ENCODE measurements around the gene GALNT15. TPM values are rescaled to one million over a fixed set of nuclear protein-coding genes. Genes with fewer than 3 reads are reported as not detected.

GALNT15 gene
- total RNA-seq, 4 donors from 2014 or later = 728 to 954 (median 831) TPM

GRCh38 chr3:16239086-16239770 is 64.7 kb downstream of the GALNT15 start:
- TF ChIP-seq CTCF (IDR thresholded peaks at IDR 0.05; ENCODE audit: low read depth) = no peak

DNA sequence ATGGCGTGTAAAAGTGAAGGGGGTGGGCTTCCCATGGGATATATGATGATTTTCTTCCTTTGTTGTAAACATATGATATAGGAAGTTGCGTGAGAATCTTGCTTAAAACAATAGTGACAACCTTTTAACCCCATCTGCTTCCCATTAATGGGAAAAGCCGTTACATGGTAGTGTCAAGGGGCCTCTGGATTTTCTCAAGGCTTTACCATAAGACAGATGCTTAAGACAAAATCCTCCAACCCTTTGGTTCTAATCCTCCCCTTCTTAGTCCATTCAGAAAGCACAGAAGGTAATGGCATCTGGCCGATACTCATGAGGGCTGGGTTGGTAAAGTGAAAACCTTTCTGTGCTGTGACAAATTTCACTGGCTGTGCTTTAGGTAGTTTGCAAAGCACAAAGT is 65.3 kb downstream of the GALNT15 start:
- no peak for TF ChIP-seq CTCF (IDR thresholded peaks at IDR 0.05; ENCODE audit: low read depth)

GRCh38 chr3:16240229-16241023 is 65.9 kb downstream of the GALNT15 start:
- TF ChIP-seq CTCF (IDR thresholded peaks at IDR 0.05; ENCODE audit: low read depth) = no peak

DNA sequence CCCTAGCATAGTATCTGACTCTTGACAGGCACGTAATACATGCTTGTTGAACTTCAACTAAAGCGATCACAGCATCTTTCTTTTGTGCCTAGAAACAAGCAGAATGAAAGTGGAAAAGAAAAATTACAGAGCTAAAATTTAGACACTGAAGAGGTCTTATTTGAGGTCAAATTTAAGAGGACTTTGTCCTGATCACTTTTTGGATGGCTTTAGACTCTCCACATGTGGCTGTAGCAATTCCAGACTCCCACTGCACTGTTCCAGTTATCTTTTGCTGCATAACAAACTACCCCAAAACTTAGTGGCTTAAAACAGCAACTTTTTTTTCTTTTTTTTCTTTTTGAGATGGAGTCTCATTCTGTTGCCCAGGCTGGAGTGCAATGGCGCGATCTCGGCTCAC is 66.7 kb downstream of the GALNT15 start:
- TF ChIP-seq CTCF (IDR thresholded peaks at IDR 0.05; ENCODE audit: low read depth) = no peak

GRCh38 chr3:16242177-16242576 is 67.7 kb downstream of the GALNT15 start:
- no peak for TF ChIP-seq CTCF (IDR thresholded peaks at IDR 0.05; ENCODE audit: low read depth)

DNA sequence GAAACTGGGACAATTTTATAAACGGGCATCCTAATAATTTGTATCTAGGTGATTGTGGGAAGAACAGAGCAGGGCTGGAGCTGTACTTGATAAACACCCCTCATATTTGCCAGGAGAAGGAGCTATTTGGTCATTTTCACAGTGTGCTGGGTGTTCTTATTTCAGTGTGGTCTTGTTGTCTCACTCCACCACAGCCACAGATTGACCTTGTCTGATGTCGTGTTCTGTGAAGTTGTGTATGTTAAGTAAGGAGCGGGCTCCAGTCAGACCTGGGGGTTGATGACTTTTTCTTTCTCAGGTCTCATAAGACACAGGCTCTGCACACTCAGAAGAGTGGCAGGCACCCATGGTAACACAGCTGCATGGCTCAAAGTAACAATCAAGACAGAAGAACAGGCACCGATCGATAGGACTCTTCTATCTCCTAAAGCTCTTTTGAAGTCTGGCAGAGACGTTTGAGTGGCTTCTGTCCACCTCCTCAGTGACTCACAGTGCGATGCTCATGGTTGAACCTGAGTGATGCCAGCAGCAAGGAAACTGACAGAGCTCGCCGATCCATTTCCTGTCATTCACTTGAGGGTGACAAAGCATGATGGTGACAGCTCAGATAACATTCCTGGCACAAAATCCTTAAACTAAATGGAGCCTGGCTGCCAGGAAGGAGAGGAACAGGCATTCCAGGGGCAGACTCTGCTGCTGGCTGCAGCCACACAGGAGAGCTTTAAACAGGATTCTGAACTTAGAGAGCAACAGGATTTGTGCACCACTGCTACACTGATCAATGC is 69.4 kb downstream of the GALNT15 start:
- no peak for TF ChIP-seq CTCF (IDR thresholded peaks at IDR 0.05; ENCODE audit: low read depth)

DNA sequence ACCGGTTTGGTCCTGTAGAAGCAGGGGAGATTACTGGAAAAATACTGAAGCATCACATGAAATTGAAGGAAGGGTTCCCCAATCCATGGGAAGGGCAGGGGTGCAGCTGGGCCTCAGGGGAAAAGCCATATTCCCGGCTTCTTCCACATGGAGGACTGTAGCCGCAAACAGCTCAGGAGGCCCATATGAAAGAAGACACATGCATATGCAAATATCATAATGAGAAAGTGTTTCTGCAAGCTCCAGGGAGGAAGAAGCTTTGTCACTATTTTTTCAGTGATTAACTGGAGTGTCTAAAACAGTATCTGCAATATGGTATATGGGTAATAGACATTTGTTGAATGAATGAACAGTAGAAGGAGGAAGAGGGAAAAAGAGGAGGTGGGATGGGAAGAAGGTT is 71.1 kb downstream of the GALNT15 start:
- no peak for TF ChIP-seq CTCF (IDR thresholded peaks at IDR 0.05; ENCODE audit: low read depth)

Data from subcutaneous adipose tissue (tissue), 4 donors.